Epithelial cell of esophagus (primary cell): ENCODE measurements around the gene MALT1.

Source experiments
- DNase-seq: peaks from one replicate; pipeline ENCODE4 v3.0.0; 2010; ENCODE audit warnings: low read depth
- H3K4me3 ChIP-seq: 2 replicates; pipeline ENCODE4 v1.5.1; 2011; ENCODE audit warnings: mild to moderate bottlenecking, low read length, control low read depth
- TF ChIP-seq, protein P1 (sequence below): IDR thresholded peaks from 2 replicates; pipeline ENCODE4 v1.5.1; 2011; ENCODE audit warnings: low read depth, mild to moderate bottlenecking, low read length, control low read depth, inconsistent platforms; ENCODE audit not compliant: insufficient read depth; ENCODE audit errors: missing control alignments

MALT1 gene

DNA sequence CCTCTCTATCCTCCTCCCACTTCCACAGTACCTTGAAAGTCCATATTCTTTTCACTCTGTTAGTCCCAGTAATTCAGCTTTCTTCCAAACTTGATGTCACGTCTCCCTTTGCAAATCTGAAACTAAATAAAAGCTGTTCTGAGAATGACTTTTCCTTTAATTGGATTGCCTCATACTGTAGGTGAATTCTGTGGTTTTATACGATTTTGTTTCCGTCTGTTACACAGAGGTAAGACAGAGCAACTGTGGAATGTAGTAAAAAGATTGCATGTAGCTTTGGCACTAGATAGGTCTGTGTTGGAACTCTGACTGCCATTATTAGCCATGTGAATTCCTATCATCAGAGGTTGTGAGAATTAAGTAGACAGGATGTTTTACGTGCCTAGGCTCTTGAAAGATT lies 25.9 kb downstream of the MALT1 start:
- DNase-seq = no peak
- H3K4me3 ChIP-seq = no peak overlapping the region
- TF ChIP-seq, protein P1, sequence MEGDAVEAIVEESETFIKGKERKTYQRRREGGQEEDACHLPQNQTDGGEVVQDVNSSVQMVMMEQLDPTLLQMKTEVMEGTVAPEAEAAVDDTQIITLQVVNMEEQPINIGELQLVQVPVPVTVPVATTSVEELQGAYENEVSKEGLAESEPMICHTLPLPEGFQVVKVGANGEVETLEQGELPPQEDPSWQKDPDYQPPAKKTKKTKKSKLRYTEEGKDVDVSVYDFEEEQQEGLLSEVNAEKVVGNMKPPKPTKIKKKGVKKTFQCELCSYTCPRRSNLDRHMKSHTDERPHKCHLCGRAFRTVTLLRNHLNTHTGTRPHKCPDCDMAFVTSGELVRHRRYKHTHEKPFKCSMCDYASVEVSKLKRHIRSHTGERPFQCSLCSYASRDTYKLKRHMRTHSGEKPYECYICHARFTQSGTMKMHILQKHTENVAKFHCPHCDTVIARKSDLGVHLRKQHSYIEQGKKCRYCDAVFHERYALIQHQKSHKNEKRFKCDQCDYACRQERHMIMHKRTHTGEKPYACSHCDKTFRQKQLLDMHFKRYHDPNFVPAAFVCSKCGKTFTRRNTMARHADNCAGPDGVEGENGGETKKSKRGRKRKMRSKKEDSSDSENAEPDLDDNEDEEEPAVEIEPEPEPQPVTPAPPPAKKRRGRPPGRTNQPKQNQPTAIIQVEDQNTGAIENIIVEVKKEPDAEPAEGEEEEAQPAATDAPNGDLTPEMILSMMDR = no peak

DNA sequence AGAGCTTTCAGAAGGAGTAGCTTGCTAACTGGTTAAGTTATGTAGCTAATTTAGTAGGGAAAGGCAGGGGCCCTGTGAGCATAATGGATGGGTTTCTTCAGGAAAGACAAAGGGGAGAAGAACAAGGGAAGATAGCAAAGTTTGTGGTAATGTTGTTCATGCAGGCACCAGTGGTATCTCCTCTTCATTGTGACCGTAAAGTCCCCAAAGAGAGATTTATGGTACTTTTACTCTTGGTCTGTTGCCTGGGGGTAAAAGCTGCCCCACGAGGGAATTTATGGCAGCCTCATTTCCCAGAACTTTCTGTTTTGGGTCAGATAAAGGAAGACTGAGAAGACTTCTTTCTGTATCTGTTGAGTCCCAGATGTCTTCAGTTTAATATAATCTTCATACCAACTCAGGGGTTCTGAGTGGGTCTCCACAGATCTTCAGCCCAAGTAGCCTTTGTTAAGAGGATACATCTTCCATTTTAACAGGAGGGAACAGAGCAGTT lies 27.5 kb downstream of the MALT1 start:
- TF ChIP-seq, protein P1 = no peak
- no peak for DNase-seq
- H3K4me3 ChIP-seq = no peak overlapping the region

GRCh38 chr18:58699551-58699950 lies 28.3 kb downstream of the MALT1 start:
- peak; percentile 10 for DNase-seq
- TF ChIP-seq, protein P1 = no peak
- H3K4me3 ChIP-seq = no peak overlapping the region

DNA sequence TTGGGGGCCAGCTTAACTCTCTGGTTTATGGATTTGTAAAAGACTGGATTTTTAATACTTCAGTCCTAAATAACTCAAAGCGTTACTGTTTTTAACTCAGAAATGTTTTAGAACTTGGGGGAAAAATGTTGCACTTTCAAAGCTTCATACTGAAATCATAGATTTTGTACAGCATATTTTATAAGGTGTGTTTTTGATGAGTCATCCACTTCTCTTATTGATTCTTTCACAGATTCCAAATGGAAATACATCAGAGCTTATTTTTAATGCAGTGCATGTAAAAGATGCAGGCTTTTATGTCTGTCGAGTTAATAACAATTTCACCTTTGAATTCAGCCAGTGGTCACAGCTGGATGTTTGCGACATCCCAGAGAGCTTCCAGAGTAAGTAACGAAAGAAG lies 28.9 kb downstream of the MALT1 start:
- TF ChIP-seq, protein P1 = no peak
- no peak for DNase-seq
- no peak overlapping the region for H3K4me3 ChIP-seq

- DNase-seq = no peak
- TF ChIP-seq, protein P1 = no peak
- H3K4me3 ChIP-seq = no peak overlapping the region
These were observed 41.7 kb downstream of the MALT1 start for GRCh38 chr18:58712930-58713329.

DNA sequence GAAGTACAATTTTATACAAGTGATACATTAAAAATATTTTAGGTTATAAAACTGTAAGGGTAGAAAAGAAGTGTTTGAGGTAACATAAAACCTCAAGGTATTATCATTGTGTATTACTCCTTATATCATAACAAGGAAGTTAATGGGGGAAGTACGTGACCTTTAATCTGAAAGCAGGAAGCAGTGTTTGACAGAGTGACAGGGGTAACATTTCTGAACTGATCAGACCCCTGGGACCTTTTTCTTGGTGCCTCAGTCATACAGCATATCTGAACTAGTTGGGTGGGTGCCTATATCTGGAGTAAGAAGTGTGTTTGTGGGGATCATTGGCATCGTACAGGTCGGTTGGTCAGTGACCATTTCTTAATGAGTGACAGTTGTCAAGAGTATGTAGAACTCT lies 43.0 kb downstream of the MALT1 start:
- DNase-seq = no peak
- TF ChIP-seq, protein P1 = no peak

GRCh38 chr18:58714821-58715220 lies 43.6 kb downstream of the MALT1 start:
- DNase-seq = no peak
- no peak overlapping the region for H3K4me3 ChIP-seq
- TF ChIP-seq, protein P1 = no peak

More for the DNA sequence above, 43.0 kb downstream of the MALT1 start:
- H3K4me3 ChIP-seq = no peak overlapping the region
